ENCODE measurements around the gene PHYKPL.

DNA sequence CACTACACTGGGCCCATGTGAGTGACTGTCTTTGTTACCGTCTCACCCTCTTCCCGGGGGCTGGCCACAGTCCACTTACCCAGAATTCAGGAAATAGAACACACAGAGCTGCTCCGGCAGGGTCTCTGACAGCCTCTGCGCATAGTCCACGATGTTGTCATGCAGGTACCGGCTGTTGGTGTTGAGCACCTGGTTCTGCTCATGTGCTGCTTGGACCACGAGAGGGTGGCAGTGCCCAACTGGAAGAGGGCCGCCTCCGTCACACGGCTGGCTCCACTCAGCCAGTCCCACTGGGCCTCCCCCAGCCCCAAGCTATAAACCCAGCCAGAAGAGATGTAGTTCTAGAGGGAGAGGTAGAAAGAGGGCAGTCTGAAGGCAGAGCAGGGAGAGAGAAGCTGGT is 2.7 kb downstream of the PHYKPL start:
- TF ChIP-seq, protein P1, sequence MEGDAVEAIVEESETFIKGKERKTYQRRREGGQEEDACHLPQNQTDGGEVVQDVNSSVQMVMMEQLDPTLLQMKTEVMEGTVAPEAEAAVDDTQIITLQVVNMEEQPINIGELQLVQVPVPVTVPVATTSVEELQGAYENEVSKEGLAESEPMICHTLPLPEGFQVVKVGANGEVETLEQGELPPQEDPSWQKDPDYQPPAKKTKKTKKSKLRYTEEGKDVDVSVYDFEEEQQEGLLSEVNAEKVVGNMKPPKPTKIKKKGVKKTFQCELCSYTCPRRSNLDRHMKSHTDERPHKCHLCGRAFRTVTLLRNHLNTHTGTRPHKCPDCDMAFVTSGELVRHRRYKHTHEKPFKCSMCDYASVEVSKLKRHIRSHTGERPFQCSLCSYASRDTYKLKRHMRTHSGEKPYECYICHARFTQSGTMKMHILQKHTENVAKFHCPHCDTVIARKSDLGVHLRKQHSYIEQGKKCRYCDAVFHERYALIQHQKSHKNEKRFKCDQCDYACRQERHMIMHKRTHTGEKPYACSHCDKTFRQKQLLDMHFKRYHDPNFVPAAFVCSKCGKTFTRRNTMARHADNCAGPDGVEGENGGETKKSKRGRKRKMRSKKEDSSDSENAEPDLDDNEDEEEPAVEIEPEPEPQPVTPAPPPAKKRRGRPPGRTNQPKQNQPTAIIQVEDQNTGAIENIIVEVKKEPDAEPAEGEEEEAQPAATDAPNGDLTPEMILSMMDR (IDR thresholded peaks at IDR 0.05): no peak
- no peak for TF ChIP-seq EZH2 (IDR thresholded peaks at IDR 0.05)
